PC-3 (cell line): ENCODE results near the gene NEAT1.

Experiments
- CTCF ChIP-seq: fragments of 300-600 bp; sonication (generic); conservative IDR thresholded peaks from 2 replicates; pipeline ENCODE4 v1.5.1; 2017; ENCODE audit warnings: antibody characterized with exemption, low read depth, mild to moderate bottlenecking, low read length
- EZH2 ChIP-seq: fragments of 300-600 bp; sonication (generic); IDR thresholded peaks from one replicate; pipeline ENCODE4 v1.6.1; 2017; ENCODE audit warnings: antibody characterized with exemption, mild to moderate bottlenecking, low read length; ENCODE audit not compliant: unreplicated experiment
- EZH2phosphoT487 ChIP-seq: fragments of 300-600 bp; sonication (generic); IDR thresholded peaks from 2 replicates; pipeline ENCODE4 v1.6.1; 2018; ENCODE audit warnings: mild to moderate bottlenecking, antibody characterized with exemption, low read length, borderline replicate concordance

DNA sequence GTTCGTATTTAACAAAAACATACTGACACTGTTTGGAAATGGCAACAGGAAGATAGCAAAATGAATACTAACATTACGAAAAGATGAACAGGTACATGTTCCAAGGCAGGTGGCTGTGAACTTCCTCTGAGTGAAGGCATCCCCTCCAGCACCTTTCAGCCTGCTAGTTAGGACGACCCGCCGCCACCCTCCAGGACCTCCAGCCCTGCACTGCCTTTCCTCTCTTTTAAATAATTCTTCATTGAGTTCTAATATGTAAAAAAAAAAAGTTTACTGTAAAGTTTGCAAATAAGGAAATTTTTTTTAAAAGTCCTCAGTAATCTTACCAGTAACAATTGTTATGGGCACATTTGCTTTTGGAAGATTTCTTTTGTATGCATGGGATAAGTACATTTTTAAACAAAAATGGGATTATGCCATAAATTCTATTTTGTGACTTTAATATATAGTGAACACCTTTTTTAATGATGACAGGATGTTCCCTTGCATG, 6.0 kb downstream of the NEAT1 start:
- TF ChIP-seq EZH2phosphoT487 (no peak), CTCF (no peak), EZH2 (no peak)
